ENCODE measurements around the gene ZNF879. TPM values are rescaled to one million over a fixed set of nuclear protein-coding genes. Genes with fewer than 3 reads are reported as not detected.

ZNF879 gene
- total RNA-seq, 4 donors from 2014 or later = 6.6 to 18.3 (median 7.8) TPM

DNA sequence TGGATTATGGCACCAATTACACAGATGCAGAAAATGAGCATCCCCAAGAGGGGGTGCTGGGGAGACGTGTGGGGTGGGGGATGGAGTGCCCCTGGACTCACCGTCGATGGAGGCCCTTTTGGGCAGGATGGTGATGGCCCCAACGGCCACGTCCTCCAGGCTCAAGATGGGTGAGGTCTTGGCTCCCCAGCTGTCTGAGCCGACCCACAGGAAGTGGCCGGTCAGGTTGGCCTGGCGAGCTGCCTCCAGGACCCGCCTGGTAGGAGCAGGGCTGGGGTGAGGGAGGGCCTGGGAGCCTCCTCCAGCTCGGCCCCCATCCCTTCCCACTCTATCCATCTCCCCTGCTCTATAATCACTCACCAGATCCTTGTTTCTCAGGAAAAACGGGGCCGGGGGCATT, 33.1 kb upstream of the ZNF879 start:
- Histone ChIP-seq H3K4me3 (replicated peaks in 1 of 3) (no peak overlapping the region), H3K36me3 (no peaks in the 10 kb centered on the region), H3K4me1 (no peaks in the 10 kb centered on the region), H3K27ac (no peak overlapping the region), H3K9me3 (no peaks in the 10 kb centered on the region), H3K27me3 (no peaks in the 10 kb centered on the region)
- 90 to 94% methylated on average over 8 to 9 of the region's 12 CpGs for WGBS, 2 donors
- intact Hi-C loops (cut with DNase I) = no loop called here
- no peak for DNase-seq
- TF ChIP-seq POLR2A (IDR thresholded peaks at IDR 0.05) = no peak

DNA sequence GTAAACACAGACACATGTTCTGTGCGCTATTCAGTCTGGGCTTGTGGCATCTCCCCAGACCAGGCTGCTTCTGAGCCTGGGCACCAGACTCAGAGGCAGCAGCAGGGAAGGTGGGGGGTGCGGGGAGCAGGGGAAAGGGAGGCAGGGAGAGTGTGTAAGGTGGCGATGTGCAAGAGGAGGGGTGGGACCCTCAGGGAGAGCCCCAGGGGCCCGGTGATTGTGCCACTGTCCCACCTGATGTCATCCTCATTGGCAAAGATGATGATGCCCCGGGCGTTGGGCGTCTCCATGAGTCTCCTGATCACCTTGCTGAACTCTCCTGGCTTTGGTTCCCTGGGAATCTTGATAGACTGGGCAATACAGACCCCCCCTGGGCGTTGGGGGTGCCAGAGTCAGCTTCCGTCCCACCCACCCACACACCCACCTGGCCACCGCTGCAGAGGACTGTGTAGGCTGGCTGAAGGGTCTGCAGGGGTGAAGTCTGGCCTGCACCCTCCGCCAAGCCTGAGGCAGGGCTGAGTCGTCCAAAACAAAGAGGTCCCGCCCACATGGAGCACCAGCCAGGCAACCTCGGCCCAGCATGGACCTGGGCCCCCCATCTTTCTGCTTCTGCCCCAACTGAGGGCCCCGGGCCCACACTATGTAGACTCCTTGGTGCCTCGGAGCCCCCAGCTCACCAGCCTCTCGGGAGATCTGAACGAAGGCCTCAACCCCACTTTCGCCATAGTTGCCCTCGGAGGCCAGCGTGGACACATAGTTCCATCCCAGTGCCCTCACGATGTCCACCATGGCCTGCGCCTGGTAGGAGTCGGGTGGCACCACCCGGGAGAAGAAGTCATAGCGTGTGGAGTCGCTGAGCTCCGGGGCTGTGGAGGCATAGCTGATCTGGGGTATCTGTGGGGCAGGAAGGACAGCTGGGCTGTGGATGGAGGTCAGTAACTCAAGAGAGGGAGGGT, 32.1 kb upstream of the ZNF879 start:
- Histone ChIP-seq H3K27ac (no peak overlapping the region), H3K4me3 (replicated peaks in 1 of 3) (no peak overlapping the region), H3K27me3 (no peaks in the 10 kb centered on the region), H3K4me1 (no peaks in the 10 kb centered on the region), H3K9me3 (no peaks in the 10 kb centered on the region), H3K36me3 (no peaks in the 10 kb centered on the region)
- DNase-seq = no peak
- intact Hi-C loops (cut with DNase I) = no loop called here
- 88 to 91% methylated on average over 22 to 27 of the region's 28 CpGs for WGBS, 2 donors
- TF ChIP-seq, protein P1, sequence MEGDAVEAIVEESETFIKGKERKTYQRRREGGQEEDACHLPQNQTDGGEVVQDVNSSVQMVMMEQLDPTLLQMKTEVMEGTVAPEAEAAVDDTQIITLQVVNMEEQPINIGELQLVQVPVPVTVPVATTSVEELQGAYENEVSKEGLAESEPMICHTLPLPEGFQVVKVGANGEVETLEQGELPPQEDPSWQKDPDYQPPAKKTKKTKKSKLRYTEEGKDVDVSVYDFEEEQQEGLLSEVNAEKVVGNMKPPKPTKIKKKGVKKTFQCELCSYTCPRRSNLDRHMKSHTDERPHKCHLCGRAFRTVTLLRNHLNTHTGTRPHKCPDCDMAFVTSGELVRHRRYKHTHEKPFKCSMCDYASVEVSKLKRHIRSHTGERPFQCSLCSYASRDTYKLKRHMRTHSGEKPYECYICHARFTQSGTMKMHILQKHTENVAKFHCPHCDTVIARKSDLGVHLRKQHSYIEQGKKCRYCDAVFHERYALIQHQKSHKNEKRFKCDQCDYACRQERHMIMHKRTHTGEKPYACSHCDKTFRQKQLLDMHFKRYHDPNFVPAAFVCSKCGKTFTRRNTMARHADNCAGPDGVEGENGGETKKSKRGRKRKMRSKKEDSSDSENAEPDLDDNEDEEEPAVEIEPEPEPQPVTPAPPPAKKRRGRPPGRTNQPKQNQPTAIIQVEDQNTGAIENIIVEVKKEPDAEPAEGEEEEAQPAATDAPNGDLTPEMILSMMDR (IDR thresholded peaks at IDR 0.05) = no peak
- no peak for TF ChIP-seq POLR2A (IDR thresholded peaks at IDR 0.05)

DNA sequence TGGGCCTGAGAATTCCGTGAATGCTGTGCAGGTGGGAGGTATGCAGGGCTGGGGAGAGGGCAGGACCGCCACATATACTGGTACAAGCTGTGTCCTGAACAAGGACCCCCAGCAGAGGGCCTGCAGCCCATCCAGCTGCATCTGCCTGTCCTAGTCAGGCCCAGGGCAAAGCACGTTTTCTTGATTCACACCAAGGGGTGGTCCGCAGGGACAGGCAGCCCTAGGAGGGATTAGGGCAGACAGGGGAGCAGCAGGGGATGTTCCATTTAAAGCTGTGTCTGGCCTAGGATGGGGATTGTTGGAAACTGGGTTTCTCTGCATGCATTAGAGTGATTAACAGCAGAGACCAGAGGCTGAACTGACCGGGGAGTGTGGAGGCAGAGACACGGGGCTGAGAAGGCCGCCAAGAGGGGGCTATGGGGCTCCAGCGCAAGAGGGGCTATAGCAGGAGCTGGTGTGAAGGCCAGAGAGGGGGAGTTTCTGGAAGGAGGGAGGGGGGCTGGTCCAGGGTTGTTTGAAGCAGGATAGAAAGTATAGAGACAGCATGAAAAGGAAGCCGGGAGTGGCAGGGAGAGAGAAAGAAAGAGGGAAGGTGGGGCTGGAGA, 31.2 kb upstream of the ZNF879 start:
- Histone ChIP-seq H3K4me1 (no peaks in the 10 kb centered on the region), H3K27ac (no peak overlapping the region), H3K9me3 (no peaks in the 10 kb centered on the region), H3K36me3 (no peaks in the 10 kb centered on the region), H3K4me3 (replicated peaks in 1 of 3) (no peak overlapping the region), H3K27me3 (no peaks in the 10 kb centered on the region)
- intact Hi-C loops (cut with DNase I) = no loop called here
- 62 to 64% methylated on average over 7 to 9 of the region's 9 CpGs for WGBS, 2 donors
- no peak for DNase-seq
- TF ChIP-seq POLR2A (IDR thresholded peaks at IDR 0.05) = no peak
- TF ChIP-seq, protein P1 (IDR thresholded peaks at IDR 0.05) = no peak

DNA sequence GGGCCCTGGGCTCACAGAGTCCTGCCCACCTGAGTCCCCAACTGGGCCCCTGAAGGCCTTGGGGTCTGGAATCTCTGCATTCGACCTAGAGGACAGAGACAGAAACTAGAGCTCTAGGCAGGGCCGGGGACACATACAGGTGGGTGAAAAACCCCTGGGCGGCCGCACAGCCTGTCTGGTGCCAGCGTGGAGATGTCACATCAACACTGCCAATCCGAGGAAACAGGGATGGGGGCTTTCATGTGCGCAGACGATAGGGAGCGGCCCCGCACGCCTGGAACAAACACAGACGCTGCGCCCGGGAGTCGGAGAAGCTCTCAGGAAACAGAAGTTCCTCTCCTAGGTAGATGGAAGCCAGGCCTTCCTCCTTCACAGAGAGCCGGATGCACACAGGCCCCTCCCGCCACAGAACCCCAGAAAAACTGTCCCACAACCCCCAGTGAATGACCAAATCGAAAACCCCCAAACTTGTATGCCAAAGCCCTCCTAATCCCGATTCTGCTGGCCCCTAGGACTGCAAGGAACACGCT, 30.3 kb upstream of the ZNF879 start:
- TF ChIP-seq POLR2A (IDR thresholded peaks at IDR 0.05) = no peak
- TF ChIP-seq, protein P1 (IDR thresholded peaks at IDR 0.05) = no peak
- intact Hi-C loops (cut with DNase I) = no loop called here
- Histone ChIP-seq H3K9me3 (no peaks in the 10 kb centered on the region), H3K27me3 (no peaks in the 10 kb centered on the region), H3K27ac (no peak overlapping the region), H3K4me1 (no peaks in the 10 kb centered on the region), H3K4me3 (replicated peaks in 1 of 3) (no peak overlapping the region), H3K36me3 (no peaks in the 10 kb centered on the region)
- WGBS, 2 donors = 73 to 79% methylated on average over 19 to 20 of the region's 20 CpGs
- no peak for DNase-seq

DNA sequence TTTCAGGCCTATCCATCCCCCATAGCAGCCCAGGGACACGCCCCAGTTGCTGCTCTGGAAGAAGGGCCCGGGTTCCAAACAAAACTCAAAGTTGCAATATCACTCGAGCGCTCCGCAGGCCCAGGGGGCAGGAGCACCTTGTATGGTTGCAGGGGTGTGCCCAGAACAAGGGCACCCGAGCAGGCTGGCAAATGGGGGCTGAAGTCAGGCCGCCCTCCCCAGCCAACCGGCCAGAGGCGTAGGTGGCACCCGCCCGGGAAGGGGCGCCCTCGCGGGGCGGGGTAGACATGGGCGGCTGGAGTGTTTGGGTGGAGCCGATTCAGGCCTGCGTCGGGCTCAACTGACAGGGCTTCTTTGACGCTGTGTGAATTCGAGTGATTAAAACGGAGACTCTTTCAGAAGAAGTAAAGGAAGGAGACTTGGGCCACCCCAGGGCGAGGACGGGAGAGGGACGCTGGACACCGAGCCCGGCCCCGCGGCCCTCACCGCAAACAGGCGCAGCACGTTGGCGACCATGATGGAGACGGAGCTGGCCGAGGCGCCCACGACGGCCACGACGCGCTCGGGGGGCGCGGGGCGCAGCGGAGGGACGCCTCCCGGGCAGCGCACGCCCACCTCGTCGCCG, 29.5 kb upstream of the ZNF879 start:
- intact Hi-C loops (cut with DNase I) = no loop called here
- Histone ChIP-seq H3K27ac (no peak overlapping the region), H3K4me3 (replicated peaks in 1 of 3) (no peak overlapping the region), H3K9me3 (no peaks in the 10 kb centered on the region), H3K4me1 (no peaks in the 10 kb centered on the region), H3K27me3 (no peaks in the 10 kb centered on the region), H3K36me3 (no peaks in the 10 kb centered on the region)
- DNase-seq = no peak
- 22 to 27% methylated on average over 25 to 31 of the region's 53 CpGs for WGBS, 2 donors
- no peak for TF ChIP-seq POLR2A (IDR thresholded peaks at IDR 0.05)
- TF ChIP-seq, protein P1 (IDR thresholded peaks at IDR 0.05) = no peak

All from thyroid gland (tissue), 4 donors.